Gastrocnemius medialis (tissue), 4 donors: ENCODE data around the gene SYPL1. TPM values are rescaled to one million over a fixed set of nuclear protein-coding genes. Genes with fewer than 3 reads are reported as not detected.

Experiments used
- ATAC-seq, 2 donors: fragments of 150-250 bp; one replicate each; pipeline ENCODE4 v1.9.1; 2016
- DNase-seq, 2 donors: peaks; one replicate each; pipeline ENCODE4 v3.0.0-alpha.2; 2019
- H3K27ac ChIP-seq, 4 donors: fragments of 200-600 bp; sonication (generic); 1 replicate in 1 of 4; 2 replicates in 3 of 4; pipeline ENCODE4 v1.5.1; 2016 to 2018; ENCODE audit warnings: mild to moderate bottlenecking in 2 of 4, moderate library complexity in 1 of 4
- H3K27me3 ChIP-seq, 3 donors: fragments of 200-600 bp; sonication (generic) in 2 of 3; 1 replicate in 1 of 3; 2 replicates in 2 of 3; pipeline versions ENCODE4 v1.5.1 to v1.6.0; 2016 to 2019; ENCODE audit warnings: mild to moderate bottlenecking in 1 of 3, moderate library complexity in 1 of 3
- H3K36me3 ChIP-seq, 2 donors: fragments of 200-600 bp; sonication (generic) in 1 of 2; one replicate each; pipeline ENCODE4 v1.5.1; 2017 to 2018
- H3K4me1 ChIP-seq, 2 donors: fragments of 200-600 bp; sonication (generic) in 1 of 2; one replicate each; pipeline ENCODE4 v1.5.1; 2016 to 2017; ENCODE audit warnings: mild to moderate bottlenecking in 2 of 2
- H3K4me3 ChIP-seq, 4 donors: fragments of 200-600 bp; sonication (generic) in 3 of 4; 1 replicate in 1 of 4; 2 replicates in 3 of 4; pipeline ENCODE4 v1.5.1; 2016 to 2019; ENCODE audit warnings: mild to moderate bottlenecking in 2 of 4
- H3K9me3 ChIP-seq, 3 donors: fragments of 200-600 bp; sonication (generic) in 2 of 3; 1 replicate in 1 of 3; 2 replicates in 2 of 3; pipeline ENCODE4 v1.5.1; 2016 to 2019
- POLR2A ChIP-seq, 2 donors: fragments of 450-650 bp; IDR thresholded peaks; one replicate each; pipeline ENCODE4 v1.6.1; 2017; ENCODE audit warnings: antibody characterized with exemption in 2 of 2, mild to moderate bottlenecking in 2 of 2, moderate library complexity in 2 of 2
- in situ Hi-C, 4 donors: fragments of 200-750 bp; cut with MboI; loops; one replicate each; pipeline versions ENCODE4 v1.15.0 to v1.8.0; 2017; ENCODE audit warnings: low sequenced_read_pairs in 4 of 4
- intact Hi-C: fragments of 100-400 bp; cut with DNase I; formaldehyde crosslinking; loops from one replicate; pipeline ENCODE4 v1.15.1; 2023; ENCODE audit warnings: low total_unique reads
- total RNA-seq, 4 donors: library from RNA; depleted of rRNA; stranded (reverse); fragments of >200 nt; gene quantifications; one replicate each; pipeline versions ENCODE4 v1.1.0 to v1.2.3, GENCODE V29; 2016
- TF ChIP-seq, protein P1 (sequence below), 5 experiments: fragments of 450-650 bp in 3 of 5; fragments of 200-600 bp in 2 of 5; sonication (generic) in 2 of 5; IDR thresholded peaks in 4 of 5; conservative IDR thresholded peaks in 1 of 5; 1 replicate in 4 of 5; 2 replicates in 1 of 5; pipeline ENCODE4 v1.5.1; 2016 to 2019; ENCODE audit warnings: antibody characterized with exemption in 5 of 5, mild to moderate bottlenecking in 3 of 5, moderate library complexity in 3 of 5

Gene SYPL1
- total RNA-seq, 4 donors from 2014 or later, result 81.5 to 90.9 (median 83.2) TPM

DNA sequence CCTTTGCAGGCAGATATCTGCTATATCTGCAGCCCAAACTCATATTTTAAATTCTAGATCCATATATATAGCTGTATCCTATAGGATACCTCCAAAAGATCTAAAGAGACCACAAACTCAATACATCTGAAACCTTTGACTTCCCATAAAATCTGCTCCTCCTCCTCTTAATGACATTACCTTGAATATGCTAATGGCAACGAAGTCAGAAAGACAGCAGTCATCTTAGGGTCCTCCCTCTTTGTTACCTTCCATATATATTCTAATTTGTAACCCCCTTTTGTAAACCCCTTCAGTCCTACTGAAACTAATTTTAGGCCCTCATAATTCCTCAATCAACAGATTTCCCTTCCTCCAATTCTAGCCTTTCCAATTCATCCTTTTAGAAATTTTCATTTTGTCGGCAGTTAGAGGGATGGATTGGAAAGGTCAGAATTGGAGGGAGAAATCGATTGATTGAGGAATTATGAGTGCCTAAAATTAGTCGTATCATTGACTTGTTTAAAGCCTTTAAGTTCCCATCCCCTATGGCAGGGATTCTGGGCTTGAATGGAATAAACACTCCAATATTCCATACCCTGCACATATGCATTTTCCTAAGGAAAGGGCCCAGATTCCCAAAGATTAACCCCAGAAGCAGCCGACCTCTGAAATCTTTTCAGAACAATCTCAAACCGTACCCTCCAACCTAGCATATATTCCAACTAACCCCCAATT lies 2.4 kb downstream of the SYPL1 start:
- Histone ChIP-seq H3K4me1 (peaks cover 57 to 63% of the 10 kb centered on the region in 2 donors), H3K9me3 (no peaks in the 10 kb centered on the region), H3K27me3 (no peaks in the 10 kb centered on the region), H3K27ac (peak overlapping the region; percentile 94 to 99 (median 98)), H3K4me3 (peak overlapping the region; percentile 71 to 82 (median 72)), H3K36me3 (no peaks in the 10 kb centered on the region)
- no peak for DNase-seq
- TF ChIP-seq, protein P1, sequence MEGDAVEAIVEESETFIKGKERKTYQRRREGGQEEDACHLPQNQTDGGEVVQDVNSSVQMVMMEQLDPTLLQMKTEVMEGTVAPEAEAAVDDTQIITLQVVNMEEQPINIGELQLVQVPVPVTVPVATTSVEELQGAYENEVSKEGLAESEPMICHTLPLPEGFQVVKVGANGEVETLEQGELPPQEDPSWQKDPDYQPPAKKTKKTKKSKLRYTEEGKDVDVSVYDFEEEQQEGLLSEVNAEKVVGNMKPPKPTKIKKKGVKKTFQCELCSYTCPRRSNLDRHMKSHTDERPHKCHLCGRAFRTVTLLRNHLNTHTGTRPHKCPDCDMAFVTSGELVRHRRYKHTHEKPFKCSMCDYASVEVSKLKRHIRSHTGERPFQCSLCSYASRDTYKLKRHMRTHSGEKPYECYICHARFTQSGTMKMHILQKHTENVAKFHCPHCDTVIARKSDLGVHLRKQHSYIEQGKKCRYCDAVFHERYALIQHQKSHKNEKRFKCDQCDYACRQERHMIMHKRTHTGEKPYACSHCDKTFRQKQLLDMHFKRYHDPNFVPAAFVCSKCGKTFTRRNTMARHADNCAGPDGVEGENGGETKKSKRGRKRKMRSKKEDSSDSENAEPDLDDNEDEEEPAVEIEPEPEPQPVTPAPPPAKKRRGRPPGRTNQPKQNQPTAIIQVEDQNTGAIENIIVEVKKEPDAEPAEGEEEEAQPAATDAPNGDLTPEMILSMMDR (IDR thresholded peaks at IDR 0.05 in 4 of 5, conservative IDR thresholded peaks at IDR 0.05 in 1 of 5), result no peak
- TF ChIP-seq POLR2A (IDR thresholded peaks at IDR 0.05), result no peak
- ATAC-seq, result no peak
- in situ Hi-C loops (loop anchor here in 2 of 4 donors (25.0 kb wide), 2 partner anchors 1097 to 1122 kb away; partner anchors contain the start of gene KMT2E (in 1 of the 2)), intact Hi-C loops (loop anchor here (5.0 kb wide), 3 partner anchors 43 to 1473 kb away; partner anchors contain the start of genes BCAP29 and KMT2E)

DNA sequence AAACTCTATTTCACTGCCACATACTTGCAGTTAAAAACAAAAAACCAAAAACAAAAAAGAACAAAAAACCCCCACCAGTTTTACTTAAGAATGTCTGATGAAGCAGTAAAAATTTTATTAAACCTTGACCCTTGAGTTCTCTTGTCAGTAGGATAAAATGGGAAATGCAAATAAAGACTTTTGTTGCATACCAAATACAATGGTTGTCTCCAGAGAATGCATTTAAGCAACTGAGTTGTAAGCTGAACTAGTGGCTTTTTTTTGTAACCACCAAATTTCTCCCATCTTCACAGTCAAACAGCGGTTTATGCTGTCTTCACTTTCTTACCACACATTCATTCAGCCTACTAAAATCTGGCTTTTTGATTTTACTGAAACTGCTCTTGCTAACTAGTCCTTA lies 3.1 kb downstream of the SYPL1 start:
- Histone ChIP-seq H3K4me1 (peaks cover 60 to 69% of the 10 kb centered on the region in 2 donors), H3K4me3 (peak overlapping the region in 1 of 4 donors; percentile 8), H3K27me3 (no peaks in the 10 kb centered on the region), H3K27ac (peak overlapping the region; percentile 94 to 99 (median 98)), H3K9me3 (no peaks in the 10 kb centered on the region), H3K36me3 (no peaks in the 10 kb centered on the region)
- TF ChIP-seq POLR2A (IDR thresholded peaks at IDR 0.05), result no peak
- TF ChIP-seq, protein P1 (IDR thresholded peaks at IDR 0.05 in 4 of 5, conservative IDR thresholded peaks at IDR 0.05 in 1 of 5), result no peak
- intact Hi-C loops (no loop called here), in situ Hi-C loops (loop anchor here in 2 of 4 donors (25.0 kb wide), 2 partner anchors 1097 to 1122 kb away; partner anchors contain the start of gene KMT2E (in 1 of the 2))
- no peak for DNase-seq
- no peak for ATAC-seq

DNA sequence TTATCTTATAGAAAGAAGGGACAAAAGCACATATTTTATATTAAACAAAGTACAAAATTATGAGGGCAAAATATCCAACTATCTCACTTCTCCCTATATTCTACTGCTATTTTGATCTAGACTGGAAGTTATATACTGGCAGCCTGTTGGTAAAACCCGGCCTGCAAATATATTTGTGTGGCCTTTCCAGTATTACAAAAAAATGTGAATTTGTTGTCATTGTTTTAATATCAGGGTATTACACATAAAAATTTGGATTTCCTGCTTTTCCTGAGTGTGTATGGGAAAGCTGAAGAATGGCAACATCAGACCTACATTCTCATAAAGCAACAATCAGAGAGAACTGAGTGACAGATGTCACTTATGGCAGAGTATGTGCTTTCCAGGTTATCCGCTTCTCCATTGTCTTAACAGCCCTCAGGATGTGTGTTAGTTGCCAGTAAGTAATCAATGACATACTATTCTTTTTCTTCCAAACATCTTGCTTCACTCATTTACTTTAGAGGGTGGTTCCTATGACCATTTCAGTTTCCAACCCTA lies 7.3 kb downstream of the SYPL1 start:
- peak overlapping the region; percentile 44 to 72 (median 63) for H3K27ac ChIP-seq
- DNase-seq, result no peak
- no peak for ATAC-seq

DNA sequence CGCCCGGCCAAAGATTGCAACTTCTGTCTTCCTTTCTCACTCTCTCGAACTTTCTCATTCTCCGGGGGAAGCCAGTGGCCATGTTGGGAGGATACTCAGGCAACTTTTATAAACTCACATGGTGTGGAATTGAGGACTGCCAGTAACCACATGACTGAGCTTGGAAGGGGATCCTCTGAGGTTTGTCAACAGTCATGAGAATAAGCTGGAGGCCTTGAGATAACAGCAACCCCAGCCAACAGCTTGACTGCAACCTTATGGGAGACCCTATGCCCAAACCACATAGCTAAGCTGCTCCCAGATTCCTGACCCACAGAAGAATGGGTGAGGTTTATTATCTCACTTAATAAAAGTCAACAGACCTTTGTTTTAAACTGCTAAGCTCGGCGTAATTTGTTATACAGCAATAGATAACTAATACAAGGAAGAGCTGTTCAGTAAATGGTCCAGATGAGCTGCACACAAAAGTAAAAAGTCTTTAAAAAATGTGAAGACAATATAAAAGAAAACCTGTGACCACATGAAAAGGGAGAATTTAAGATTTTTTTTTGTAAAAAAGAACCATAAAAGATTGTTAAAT lies 9.6 kb downstream of the SYPL1 start:
- Histone ChIP-seq H3K27me3 (no peaks in the 10 kb centered on the region), H3K36me3 (peaks cover 0 to 9% of the 10 kb centered on the region in 2 donors), H3K27ac (peak overlapping the region; percentile 55 to 72 (median 70)), H3K9me3 (no peaks in the 10 kb centered on the region), H3K4me3 (no peak overlapping the region), H3K4me1 (peaks cover 73 to 84% of the 10 kb centered on the region in 2 donors)
- DNase-seq (peak in 1 of 2 donors; percentile 46), ATAC-seq (peak; percentile 83 to 91)
- intact Hi-C loops (no loop called here), in situ Hi-C loops (loop anchor here in 2 of 4 donors (25.0 kb wide), 2 partner anchors 1090 to 1115 kb away; partner anchors contain the start of gene KMT2E (in 1 of the 2))
- TF ChIP-seq, protein P1 (IDR thresholded peaks at IDR 0.05 in 4 of 5, conservative IDR thresholded peaks at IDR 0.05 in 1 of 5), result no peak

More for the DNA sequence above, 7.3 kb downstream of the SYPL1 start:
- intact Hi-C loops (no loop called here), in situ Hi-C loops (loop anchor here in 2 of 4 donors (25.0 kb wide), 2 partner anchors 1092 to 1117 kb away; partner anchors contain the start of gene KMT2E (in 1 of the 2))
- Histone ChIP-seq H3K27me3 (no peaks in the 10 kb centered on the region), H3K4me3 (no peak overlapping the region), H3K36me3 (no peaks in the 10 kb centered on the region), H3K9me3 (no peaks in the 10 kb centered on the region), H3K4me1 (peaks cover 90 to 96% of the 10 kb centered on the region in 2 donors)
- TF ChIP-seq, protein P1 (IDR thresholded peaks at IDR 0.05 in 4 of 5, conservative IDR thresholded peaks at IDR 0.05 in 1 of 5), result no peak
